HL-60 (cell line): ENCODE results near the gene CD1C.

Experiments
- GABPA ChIP-seq: IDR thresholded peaks from 2 replicates; pipeline ENCODE4 v1.6.1; 2012; ENCODE audit warnings: low read depth
- POLR2AphosphoS5 ChIP-seq: IDR thresholded peaks from 2 replicates; pipeline ENCODE4 v1.6.1; 2012; ENCODE audit warnings: low read depth
- SPI1 ChIP-seq: IDR thresholded peaks from 2 replicates; pipeline ENCODE4 v1.6.1; 2012; ENCODE audit warnings: low read depth, mild to moderate bottlenecking, borderline replicate concordance
- TF ChIP-seq, protein P1 (sequence below): IDR thresholded peaks from one replicate; pipeline ENCODE4 v1.5.1; 2011; ENCODE audit warnings: low read length, control low read depth, inconsistent platforms; ENCODE audit not compliant: insufficient read depth

DNA sequence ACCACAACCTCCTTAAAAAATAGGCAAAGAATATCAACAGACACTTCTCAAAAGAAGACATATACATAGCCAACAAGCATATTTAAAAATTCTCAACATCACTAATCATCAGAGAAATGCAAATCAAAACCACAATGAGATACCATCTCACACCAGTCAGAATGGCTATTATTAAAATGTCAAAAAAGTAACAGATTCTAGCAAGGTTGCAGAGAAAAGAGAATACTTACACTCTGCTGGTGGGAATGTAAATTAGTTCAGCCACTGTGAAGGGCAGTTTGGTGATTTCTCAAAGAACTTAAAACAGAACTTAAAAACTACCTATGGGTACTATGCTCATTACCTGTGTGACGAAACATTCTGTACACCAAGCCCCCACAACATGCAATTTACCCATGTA is 20.9 kb downstream of the CD1C start:
- TF ChIP-seq POLR2AphosphoS5, result no peak
- TF ChIP-seq, protein P1, sequence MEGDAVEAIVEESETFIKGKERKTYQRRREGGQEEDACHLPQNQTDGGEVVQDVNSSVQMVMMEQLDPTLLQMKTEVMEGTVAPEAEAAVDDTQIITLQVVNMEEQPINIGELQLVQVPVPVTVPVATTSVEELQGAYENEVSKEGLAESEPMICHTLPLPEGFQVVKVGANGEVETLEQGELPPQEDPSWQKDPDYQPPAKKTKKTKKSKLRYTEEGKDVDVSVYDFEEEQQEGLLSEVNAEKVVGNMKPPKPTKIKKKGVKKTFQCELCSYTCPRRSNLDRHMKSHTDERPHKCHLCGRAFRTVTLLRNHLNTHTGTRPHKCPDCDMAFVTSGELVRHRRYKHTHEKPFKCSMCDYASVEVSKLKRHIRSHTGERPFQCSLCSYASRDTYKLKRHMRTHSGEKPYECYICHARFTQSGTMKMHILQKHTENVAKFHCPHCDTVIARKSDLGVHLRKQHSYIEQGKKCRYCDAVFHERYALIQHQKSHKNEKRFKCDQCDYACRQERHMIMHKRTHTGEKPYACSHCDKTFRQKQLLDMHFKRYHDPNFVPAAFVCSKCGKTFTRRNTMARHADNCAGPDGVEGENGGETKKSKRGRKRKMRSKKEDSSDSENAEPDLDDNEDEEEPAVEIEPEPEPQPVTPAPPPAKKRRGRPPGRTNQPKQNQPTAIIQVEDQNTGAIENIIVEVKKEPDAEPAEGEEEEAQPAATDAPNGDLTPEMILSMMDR, result no peak
- TF ChIP-seq GABPA, result no peak
- no peak for TF ChIP-seq SPI1
